CD4-positive, alpha-beta T cell treated with Interferon gamma for 1 hour (primary cell): ENCODE measurements around the gene CD55.
"Not testable (repeated sequence)": the region's sequence is repeated elsewhere in the genome, so short reads cannot be mapped to it uniquely, and the experiment has no call there.

Experiments used
- DNase-seq: peaks from one replicate; pipeline ENCODE4 v3.0.0-alpha.2; 2020

CD55 gene

GRCh38 chr1:207306023-207306422 is 15.5 kb upstream of the CD55 start:
- DNase-seq: no peak

- no peak for DNase-seq
These were observed 14.9 kb upstream of the CD55 start for GRCh38 chr1:207306603-207307002.

DNA sequence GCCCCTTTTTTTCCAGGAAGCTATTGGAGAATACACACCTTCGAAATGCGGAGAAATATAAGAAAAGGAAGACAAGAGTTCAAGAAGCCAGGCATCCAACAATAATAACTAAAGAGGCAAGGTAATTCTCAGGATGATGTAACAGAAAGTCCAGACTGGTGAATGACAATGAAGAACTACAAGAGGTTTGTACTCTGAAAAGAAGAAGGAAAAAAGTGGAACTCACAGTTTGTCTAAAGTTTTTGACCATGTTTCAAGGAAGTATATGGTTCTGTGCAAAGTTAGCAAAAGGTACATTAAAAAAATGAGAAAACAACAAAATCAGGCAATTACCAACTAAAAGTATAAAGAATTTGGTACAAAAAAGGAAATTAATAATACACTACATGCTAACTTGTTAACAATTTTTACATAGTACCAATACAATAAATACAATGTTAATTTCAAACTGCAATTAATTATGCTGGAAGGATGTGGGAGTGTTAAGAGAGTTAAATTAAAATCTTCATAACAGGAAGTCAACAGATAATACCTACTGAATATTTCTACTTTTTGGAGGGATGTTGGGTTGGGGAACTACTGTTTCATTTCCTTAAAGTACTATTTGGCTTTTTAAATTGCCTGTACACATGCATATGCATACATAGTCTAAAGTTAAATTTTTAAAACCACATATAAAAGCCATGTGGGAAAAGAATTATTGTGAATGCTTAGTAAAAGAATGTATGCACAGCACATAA is 12.9 kb upstream of the CD55 start:
- no peak for DNase-seq

- no peak for DNase-seq
These were observed 11.7 kb upstream of the CD55 start for GRCh38 chr1:207309745-207310273.

DNA sequence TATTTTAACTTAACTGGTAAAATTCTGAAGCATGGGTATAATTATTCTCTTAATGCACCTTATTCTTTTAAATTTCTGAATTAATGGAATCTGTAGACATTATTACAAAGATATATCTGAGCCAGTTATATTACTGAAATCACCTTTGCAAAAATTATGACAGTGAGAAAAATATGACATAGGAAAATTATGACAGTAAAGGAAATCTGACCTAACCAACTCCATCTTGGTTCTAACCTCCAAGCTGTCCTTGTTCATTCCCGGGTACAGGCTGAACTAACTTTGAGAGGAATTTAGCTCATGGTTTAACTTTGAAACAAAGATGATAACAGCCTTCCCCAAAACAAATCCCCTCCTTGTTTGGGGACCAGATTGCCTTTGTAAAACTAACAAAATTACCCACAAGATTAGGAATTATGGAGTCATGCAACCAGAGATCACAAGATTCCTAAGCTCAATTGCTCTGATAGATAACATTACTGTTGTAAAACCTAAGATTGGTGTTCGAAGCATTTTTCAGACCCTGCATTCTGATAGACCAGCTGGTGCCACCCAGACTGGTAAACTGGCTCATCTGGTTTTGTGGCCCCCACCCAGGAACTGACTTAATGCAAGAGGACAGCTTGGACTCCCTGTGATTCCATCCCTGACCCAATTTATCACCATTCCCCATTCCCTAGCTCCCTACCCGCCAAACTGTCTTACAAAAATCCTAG is 9.4 kb upstream of the CD55 start:
- DNase-seq: no peak

- no peak for DNase-seq
These were observed 8.9 kb upstream of the CD55 start for GRCh38 chr1:207312604-207312920.

- DNase-seq: no peak
These were observed 8.3 kb upstream of the CD55 start for GRCh38 chr1:207313131-207313530.

- DNase-seq: no peak
These were observed 6.7 kb upstream of the CD55 start for GRCh38 chr1:207314816-207315215.

- DNase-seq: no peak
These were observed 6.0 kb upstream of the CD55 start for GRCh38 chr1:207315435-207315834.

- no peak for DNase-seq
These were observed 5.3 kb upstream of the CD55 start for GRCh38 chr1:207316141-207316540.

DNA sequence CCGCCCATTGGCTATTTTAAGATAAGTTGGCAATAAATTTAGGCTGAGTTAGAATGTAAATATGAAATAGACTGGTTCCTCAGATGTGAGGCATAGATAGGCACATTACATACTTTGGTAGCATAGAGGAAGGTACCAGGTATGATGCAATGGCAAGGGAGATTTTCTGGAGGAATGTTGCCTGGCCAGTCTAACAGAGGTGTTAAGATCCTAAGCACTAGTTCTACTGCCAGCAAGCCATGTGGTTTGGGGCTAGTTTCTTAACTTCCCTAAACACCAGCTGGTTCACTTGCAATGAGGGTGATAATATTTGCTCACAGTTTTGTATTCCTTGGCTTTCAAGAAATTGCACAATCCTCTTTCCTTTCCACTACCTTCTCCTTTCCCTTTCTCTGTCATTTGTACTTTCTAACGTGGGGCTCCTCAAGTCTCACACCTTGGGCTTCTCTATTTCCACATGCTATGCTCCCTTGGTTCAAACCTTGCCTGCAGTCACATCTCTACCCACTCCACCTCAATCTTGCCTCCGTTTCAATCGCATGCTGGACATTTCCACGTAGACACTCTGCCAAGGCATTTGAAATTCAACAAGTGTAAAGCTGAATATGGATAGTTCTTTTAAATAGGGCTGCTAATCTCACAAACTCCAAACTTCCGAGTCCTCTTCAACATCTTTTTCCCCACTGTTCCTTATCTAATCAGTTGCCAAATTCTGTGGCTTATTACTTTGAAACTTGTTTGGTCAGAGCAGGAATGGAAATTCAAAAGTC is 4.7 kb upstream of the CD55 start:
- DNase-seq: no peak

DNA sequence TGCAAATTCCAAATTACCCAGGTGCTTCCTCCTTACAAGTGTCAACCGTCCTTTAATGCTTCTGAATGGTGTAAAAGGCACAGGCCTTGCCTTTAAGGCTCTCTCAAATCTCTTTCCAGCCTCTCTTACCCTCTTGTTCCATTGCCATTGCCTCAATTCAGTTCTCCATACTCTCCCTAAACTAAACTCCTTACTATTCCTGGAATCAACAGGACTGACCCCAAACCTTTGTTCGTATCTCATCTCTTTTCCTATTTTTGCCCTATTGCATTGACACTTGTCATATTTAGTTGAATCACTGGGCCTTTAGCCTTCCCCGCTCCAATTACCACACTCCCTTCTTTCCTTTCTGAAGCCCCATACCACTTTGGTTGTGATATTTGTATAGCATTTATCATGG is 3.9 kb upstream of the CD55 start:
- no peak for DNase-seq

DNA sequence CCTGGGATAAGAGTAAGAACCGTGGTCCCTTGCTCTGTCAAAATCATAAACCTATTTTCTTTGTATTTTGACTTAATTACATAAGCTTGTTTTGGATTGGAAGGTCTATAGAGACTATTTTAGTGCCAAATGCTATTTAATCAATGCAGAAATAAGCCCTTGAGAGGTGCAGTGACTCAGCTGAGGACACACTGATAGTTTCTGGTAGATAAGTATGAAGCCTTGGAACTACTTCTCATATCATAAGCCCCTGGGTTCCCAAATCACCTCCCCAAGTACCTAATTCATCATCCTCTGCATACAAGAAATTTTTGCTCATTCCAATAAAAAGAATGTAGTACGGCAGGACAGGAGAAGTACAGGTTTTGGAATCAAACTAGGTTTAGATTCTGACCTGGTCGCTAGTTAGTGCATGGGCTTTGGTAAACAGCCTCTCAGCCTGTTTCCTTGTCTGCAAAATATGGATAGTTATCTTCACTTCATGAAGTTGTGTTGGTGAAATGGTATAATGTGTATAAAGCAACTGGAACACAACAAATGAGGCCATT is 3.3 kb upstream of the CD55 start:
- no peak for DNase-seq

- DNase-seq: no peak
These were observed 2.3 kb upstream of the CD55 start for GRCh38 chr1:207319199-207319598.

DNA sequence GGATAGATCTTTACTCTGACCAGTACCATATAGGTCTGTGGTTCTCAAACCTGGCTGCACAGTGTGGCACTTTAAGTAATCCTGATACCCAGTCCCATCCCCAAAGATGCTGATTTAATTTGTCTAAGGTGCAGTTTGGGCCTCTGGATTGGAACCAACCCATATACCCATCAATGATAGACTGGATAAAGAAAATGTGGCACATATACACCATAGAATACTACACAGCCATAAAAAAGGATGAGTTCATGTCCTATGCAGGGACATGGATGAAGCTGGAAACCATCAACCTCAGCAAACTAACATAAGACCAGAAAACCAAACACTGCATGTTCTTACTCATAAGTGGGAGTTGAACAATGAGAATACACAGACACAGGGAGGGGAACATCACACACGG is 1.4 kb upstream of the CD55 start:
- not testable (repeated sequence) for DNase-seq

DNA sequence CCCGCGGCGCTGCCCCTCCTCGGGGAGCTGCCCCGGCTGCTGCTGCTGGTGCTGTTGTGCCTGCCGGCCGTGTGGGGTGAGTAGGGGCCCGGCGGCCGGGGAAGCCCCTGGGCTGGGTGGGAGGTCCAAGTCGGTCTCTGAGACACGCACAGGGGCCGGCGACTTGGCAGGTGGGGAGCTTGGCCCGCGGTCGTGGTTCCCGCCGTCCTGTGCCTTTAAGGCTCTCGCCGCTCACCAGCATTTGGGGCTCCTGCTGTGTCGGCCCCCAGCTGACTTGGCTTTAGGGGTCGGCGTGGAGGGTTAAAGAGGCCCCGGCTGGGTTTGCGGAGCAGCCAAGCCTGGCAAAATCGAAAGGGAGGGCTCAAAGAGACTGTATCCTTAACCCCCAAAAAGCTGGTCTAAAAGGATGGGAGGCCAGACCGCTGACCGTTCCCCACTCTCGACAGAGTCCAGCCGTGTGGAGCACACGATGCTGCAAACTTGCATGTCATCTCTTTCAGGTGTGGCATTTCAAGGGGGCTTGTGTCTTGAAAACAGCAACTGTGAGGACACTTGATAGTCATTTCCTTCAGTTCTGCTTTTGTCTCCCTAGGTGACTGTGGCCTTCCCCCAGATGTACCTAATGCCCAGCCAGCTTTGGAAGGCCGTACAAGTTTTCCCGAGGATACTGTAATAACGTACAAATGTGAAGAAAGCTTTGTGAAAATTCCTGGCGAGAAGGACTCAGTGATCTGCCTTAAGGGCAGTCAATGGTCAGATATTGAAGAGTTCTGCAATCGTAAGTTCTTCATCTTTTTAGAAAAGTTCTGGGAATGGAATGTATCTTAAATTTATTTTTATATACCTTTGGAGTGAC is 540 bp downstream of the CD55 start:
- DNase-seq: peak; percentile 24

GRCh38 chr1:207323425-207324225 is 2.1 kb downstream of the CD55 start:
- no peak for DNase-seq

GRCh38 chr1:207328004-207328403 is 6.5 kb downstream of the CD55 start:
- DNase-seq: no peak

GRCh38 chr1:207328908-207329440 is 7.5 kb downstream of the CD55 start:
- DNase-seq: peak; percentile 5

- DNase-seq: no peak
These were observed 8.0 kb downstream of the CD55 start for GRCh38 chr1:207329469-207329868.

DNA sequence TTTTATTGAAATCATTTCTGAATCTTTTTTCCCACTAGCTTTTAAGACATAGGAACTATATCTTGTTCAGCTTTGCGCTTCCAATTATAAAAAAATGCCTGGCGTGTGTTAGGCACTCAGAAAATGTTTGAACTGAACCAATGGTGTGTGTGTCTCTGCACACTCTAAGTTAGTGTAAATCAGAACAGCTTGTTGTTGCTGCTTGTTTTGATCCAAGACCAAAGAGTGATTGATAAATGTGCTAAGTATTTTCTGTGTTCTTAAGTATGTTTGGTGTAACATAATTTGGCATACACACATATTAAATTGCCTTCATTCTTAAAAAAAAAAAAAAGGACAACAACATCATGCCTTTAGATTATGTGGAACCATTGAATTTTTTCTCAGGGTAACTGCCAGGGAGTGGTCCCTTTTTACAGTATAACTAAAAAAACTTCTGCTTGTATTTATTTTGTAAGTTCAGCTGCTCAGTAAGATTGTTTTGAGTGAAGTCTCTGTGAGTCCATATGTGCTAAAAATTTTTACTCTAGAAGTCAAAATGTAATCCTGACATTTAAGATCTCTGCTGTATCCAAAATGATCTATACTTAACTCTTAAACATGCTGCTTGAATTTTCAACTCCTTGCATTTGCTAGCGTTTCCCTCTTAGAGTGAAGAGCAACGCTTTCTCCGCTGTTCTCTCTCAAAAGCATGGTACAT is 8.7 kb downstream of the CD55 start:
- no peak for DNase-seq
